Measurements from ENCODE around the gene VBP1.
"Not testable (repeated sequence)": the region's sequence is repeated elsewhere in the genome, so short reads cannot be mapped to it uniquely, and the experiment has no call there.

VBP1 gene

GRCh38 chrX:155266439-155266838 lies 50.2 kb downstream of the VBP1 start:
- H3K9me3 ChIP-seq (ENCODE audit: control insufficient read depth, low read length), result peaks cover 9% of the 10 kb centered on the region

DNA sequence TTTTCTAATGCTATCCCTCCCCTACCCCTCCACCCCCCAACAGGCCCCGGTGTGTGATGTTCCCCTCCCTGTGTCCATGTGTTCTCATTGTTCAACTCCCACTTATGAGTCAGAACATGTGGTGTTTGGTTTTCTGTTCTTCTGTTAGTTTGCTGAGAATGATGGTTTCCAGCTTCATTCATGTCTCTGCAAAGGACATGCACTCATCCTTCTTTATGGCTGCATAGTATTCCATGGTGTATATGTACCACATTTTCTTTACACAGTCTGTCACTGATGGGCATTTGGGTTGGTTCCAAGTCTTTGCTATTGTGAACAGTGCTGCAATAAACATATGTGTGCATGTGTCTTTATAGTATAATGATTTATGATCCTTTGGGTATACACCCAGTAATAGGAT lies 51.7 kb downstream of the VBP1 start:
- H3K4me1 ChIP-seq (ENCODE audit: control insufficient read depth, insufficient read depth, low read length); H3K27me3 ChIP-seq (replicated peaks; ENCODE audit: control insufficient read depth, insufficient read depth, low read length); H3K4me3 ChIP-seq (ENCODE audit: low read length); H3K36me3 ChIP-seq (ENCODE audit: control insufficient read depth, insufficient read depth, low read length, severe bottlenecking); H3K9ac ChIP-seq (ENCODE audit: low read length); DNase-seq (ENCODE audit: low read depth): not testable (repeated sequence)
- H3K9me3 ChIP-seq (ENCODE audit: control insufficient read depth, low read length), result peaks cover 18% of the 10 kb centered on the region

More at GRCh38 chrX:155266439-155266838, 50.2 kb downstream of the VBP1 start:
- H3K36me3 ChIP-seq (ENCODE audit: control insufficient read depth, insufficient read depth, low read length, severe bottlenecking), result no peaks in the 10 kb centered on the region
- no peaks in the 10 kb centered on the region for H3K27me3 ChIP-seq (replicated peaks; ENCODE audit: control insufficient read depth, insufficient read depth, low read length)
- H3K4me3 ChIP-seq (ENCODE audit: low read length), result no peak overlapping the region
- H3K4me1 ChIP-seq (ENCODE audit: control insufficient read depth, insufficient read depth, low read length), result no peaks in the 10 kb centered on the region
- DNase-seq (ENCODE audit: low read depth), result no peak
- H3K9ac ChIP-seq (ENCODE audit: low read length), result no peak overlapping the region

DNA sequence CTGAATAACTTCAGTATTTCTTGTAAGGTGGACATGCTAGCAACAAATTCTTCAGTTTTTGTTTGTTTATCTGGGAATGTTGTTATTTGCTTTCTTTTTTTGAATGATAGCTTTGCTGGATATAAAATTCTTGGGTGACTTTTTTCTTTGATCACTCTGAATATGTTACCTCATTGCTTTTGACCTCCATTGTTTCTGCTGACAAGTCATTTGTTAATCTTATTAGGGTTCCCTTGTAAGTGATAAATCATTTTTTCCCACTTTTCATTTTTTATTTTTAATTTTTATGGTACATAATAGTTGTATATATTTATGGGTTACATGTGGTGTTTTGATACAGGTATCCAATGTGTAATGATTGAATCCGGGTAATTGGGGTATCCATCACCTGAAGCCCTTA lies 54.7 kb downstream of the VBP1 start:
- no peaks in the 10 kb centered on the region for H3K4me1 ChIP-seq (ENCODE audit: control insufficient read depth, insufficient read depth, low read length)
- H3K27me3 ChIP-seq (replicated peaks; ENCODE audit: control insufficient read depth, insufficient read depth, low read length), result no peaks in the 10 kb centered on the region
- no peaks in the 10 kb centered on the region for H3K36me3 ChIP-seq (ENCODE audit: control insufficient read depth, insufficient read depth, low read length, severe bottlenecking)
- H3K9me3 ChIP-seq (ENCODE audit: control insufficient read depth, low read length), result peaks cover 18% of the 10 kb centered on the region
- DNase-seq (ENCODE audit: low read depth), result no peak
- no peak overlapping the region for H3K9ac ChIP-seq (ENCODE audit: low read length)
- no peak overlapping the region for H3K4me3 ChIP-seq (ENCODE audit: low read length)

DNA sequence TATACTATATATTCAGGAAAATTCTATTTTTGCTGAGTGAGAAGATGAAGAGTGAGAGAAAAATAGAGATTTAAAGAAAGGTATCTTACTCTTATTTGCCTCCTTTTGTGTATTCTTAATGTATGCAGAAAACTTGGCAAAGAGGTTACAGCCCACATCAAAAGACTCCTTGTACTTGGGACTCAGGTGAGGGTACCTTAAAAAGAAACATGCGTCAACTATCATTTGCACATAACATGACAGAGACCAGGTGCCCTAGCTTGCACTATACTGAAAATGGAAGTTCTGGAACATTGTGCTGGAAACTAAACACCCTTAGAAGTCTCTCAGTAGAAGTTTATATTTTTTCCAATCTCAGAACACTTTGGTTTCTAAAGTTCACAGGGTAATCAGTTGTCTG lies 63.6 kb downstream of the VBP1 start:
- Histone ChIP-seq H3K36me3 (ENCODE audit: control insufficient read depth, insufficient read depth, low read length, severe bottlenecking) (peaks cover 7% of the 10 kb centered on the region), H3K27me3 (replicated peaks; ENCODE audit: control insufficient read depth, insufficient read depth, low read length) (no peaks in the 10 kb centered on the region), H3K4me1 (ENCODE audit: control insufficient read depth, insufficient read depth, low read length) (no peaks in the 10 kb centered on the region), H3K9ac (ENCODE audit: low read length) (no peak overlapping the region), H3K9me3 (ENCODE audit: control insufficient read depth, low read length) (peaks cover 9% of the 10 kb centered on the region), H3K4me3 (ENCODE audit: low read length) (no peak overlapping the region)
- DNase-seq (ENCODE audit: low read depth), result no peak
